Measurements from ENCODE around the gene ARSD.
"Not testable (repeated sequence)": the region's sequence is repeated elsewhere in the genome, so short reads cannot be mapped to it uniquely, and the experiment has no call there.

ARSD gene

DNA sequence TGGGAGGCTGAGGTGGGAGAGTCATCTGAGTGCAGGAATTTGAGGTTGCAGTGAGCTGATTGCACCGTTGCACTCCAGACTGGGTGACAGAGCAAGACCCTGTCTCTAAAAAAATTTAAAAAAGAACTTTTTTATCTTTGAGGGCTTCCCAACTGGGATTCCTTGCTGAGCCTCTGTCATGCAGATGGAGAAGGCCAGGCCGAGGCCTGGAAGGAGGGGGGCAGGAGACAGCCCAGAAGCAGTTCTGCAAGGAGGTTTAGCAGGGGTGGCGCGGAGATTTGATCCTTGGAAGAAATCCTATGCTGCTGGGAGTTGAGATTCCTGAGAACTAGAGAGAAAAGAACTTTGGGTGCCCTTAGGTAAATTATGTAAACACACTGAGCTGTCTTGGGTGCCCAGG lies 2.5 kb upstream of the ARSD start:
- H3K4me3 ChIP-seq (ENCODE audit: low read length in 2 of 2) = no peak overlapping the region
- H3K9me3 ChIP-seq (ENCODE audit: control insufficient read depth in 2 of 2, low read length in 2 of 2) = peaks cover 2 to 4% of the 10 kb centered on the region in 2 donors
- H3K4me1 ChIP-seq (ENCODE audit: control insufficient read depth, insufficient read depth, low read length) = no peaks in the 10 kb centered on the region
- H3K27me3 ChIP-seq (ENCODE audit: control insufficient read depth in 1 of 2, insufficient read depth in 2 of 2, low read length in 2 of 2) = peaks cover 0 to 2% of the 10 kb centered on the region in 2 donors
- H3K9ac ChIP-seq (ENCODE audit: low read length in 2 of 2) = no peak overlapping the region
- no peaks in the 10 kb centered on the region for H3K36me3 ChIP-seq (ENCODE audit: control insufficient read depth in 2 of 2, insufficient read depth in 2 of 2, low read length in 2 of 2)
- H3K27ac ChIP-seq (ENCODE audit: low read length) = no peak overlapping the region

DNA sequence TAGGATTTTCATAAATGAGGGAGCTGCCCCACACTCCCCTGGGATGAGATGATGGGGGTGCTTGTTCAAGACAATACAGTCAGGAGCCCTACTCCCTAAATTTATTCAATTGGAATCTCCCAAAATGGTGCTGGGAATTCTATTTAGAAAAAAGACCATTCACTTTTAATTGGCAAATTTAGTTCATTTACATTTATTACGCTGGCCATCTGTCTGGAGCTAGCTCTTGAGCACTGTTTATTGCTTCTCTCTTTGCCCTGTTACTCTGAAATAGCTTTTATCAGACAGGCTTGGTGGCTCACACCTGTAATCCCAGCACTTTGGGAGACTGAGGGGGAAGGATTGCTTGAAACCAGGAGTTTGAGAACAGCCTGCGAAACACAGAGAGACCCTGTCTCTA lies 2.0 kb upstream of the ARSD start:
- Histone ChIP-seq H3K27me3 (ENCODE audit: control insufficient read depth in 1 of 2, insufficient read depth in 2 of 2, low read length in 2 of 2) (peaks cover 0 to 2% of the 10 kb centered on the region in 2 donors), H3K9ac (ENCODE audit: low read length in 2 of 2) (no peak overlapping the region), H3K4me3 (ENCODE audit: low read length in 2 of 2) (no peak overlapping the region), H3K36me3 (ENCODE audit: control insufficient read depth in 2 of 2, insufficient read depth in 2 of 2, low read length in 2 of 2) (no peaks in the 10 kb centered on the region), H3K4me1 (ENCODE audit: control insufficient read depth, insufficient read depth, low read length) (no peaks in the 10 kb centered on the region), H3K27ac (ENCODE audit: low read length) (no peak overlapping the region), H3K9me3 (ENCODE audit: control insufficient read depth in 2 of 2, low read length in 2 of 2) (peaks cover 2 to 4% of the 10 kb centered on the region in 2 donors)

DNA sequence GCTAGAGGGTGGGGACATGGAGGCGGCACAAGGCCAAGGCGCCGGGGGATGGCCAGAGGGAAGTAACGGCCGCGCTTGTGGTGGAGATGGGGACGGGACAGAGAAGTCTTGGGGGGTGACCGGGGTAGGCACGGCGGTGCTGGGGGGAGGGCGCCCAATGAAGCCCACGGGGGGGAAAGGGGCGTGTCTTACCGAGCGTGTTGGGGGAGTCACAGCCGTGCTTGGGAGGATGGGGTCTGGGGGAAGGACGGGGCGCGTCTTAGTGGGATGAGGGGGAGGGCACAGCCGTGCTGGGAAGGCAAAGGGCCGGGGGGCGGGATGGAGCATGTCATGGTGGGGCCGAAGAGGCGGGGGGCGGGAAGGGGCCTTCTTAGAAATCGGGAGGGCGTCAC lies 952 bp downstream of the ARSD start:
- H3K9me3 ChIP-seq (ENCODE audit: control insufficient read depth in 2 of 2, low read length in 2 of 2) = peaks cover 2 to 4% of the 10 kb centered on the region in 2 donors
- H3K4me3 ChIP-seq (ENCODE audit: low read length in 2 of 2) = peak overlapping the region; percentile 46 to 57
- H3K4me1 ChIP-seq (ENCODE audit: control insufficient read depth, insufficient read depth, low read length) = no peaks in the 10 kb centered on the region
- no peak overlapping the region for H3K9ac ChIP-seq (ENCODE audit: low read length in 2 of 2)
- H3K27me3 ChIP-seq (ENCODE audit: control insufficient read depth in 1 of 2, insufficient read depth in 2 of 2, low read length in 2 of 2) = peaks cover 0 to 2% of the 10 kb centered on the region in 2 donors
- peak overlapping the region; percentile 62 for H3K27ac ChIP-seq (ENCODE audit: low read length)
- no peaks in the 10 kb centered on the region for H3K36me3 ChIP-seq (ENCODE audit: control insufficient read depth in 2 of 2, insufficient read depth in 2 of 2, low read length in 2 of 2)

DNA sequence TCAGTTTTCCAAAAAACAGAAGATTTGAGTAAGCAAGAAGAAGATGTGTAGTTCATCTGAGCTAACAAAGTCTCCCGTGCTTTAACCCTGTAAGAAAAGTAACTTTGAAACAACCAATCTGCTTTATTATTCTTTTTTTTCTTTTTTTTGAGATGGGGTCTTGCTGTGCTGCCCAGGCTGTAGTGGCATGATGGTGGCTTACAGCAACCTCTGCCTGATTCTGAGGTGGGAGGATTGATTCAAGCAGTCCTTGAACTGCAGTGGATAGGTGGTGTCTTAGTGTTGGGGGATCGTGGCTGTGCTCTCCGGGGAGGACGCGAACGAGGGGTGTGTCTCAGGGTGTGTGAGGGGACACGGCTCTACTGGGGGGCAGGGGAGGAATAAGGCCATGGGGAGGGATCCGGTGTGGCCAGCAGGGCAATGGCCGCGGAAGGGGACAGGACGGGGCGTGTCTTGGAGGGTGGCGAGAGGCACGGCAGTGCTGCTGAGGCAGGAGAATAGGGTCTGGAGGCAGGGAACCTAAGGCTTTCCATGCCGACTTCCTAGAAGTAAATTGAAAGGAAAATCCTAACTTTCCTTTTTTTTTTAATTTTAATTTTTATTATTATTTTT lies 2.4 kb downstream of the ARSD start:
- Histone ChIP-seq H3K27ac (ENCODE audit: low read length) (no peak overlapping the region), H3K9me3 (ENCODE audit: control insufficient read depth in 2 of 2, low read length in 2 of 2) (peaks cover 2 to 4% of the 10 kb centered on the region in 2 donors), H3K4me1 (ENCODE audit: control insufficient read depth, insufficient read depth, low read length) (no peaks in the 10 kb centered on the region), H3K36me3 (ENCODE audit: control insufficient read depth in 2 of 2, insufficient read depth in 2 of 2, low read length in 2 of 2) (peaks cover 0 to 4% of the 10 kb centered on the region in 2 donors), H3K9ac (ENCODE audit: low read length in 2 of 2) (no peak overlapping the region), H3K4me3 (ENCODE audit: low read length in 2 of 2) (no peak overlapping the region), H3K27me3 (ENCODE audit: control insufficient read depth in 1 of 2, insufficient read depth in 2 of 2, low read length in 2 of 2) (peaks cover 0 to 2% of the 10 kb centered on the region in 2 donors)

DNA sequence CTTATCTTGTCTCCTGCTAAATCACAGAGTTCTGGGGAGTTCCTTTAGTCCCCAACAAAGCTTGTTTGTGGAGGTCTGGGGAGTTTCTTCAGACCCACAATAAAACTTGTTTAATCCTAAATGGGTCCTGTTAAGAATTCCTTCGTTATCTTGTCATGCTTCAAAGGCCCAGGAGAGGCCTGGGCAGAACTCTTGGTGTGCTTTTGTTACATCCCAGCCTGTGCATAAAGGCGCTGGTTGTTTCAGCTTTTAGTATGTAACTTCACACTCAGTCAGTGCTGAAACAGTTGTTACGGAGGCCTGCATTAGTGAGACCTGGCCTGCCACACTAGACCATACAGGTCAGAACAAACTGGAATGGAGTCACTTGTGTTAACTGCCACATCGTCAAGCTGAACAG lies 2.9 kb downstream of the ARSD start:
- H3K27me3 ChIP-seq (ENCODE audit: control insufficient read depth in 1 of 2, insufficient read depth in 2 of 2, low read length in 2 of 2); H3K36me3 ChIP-seq (ENCODE audit: control insufficient read depth in 2 of 2, insufficient read depth in 2 of 2, low read length in 2 of 2); H3K9ac ChIP-seq (ENCODE audit: low read length in 2 of 2); H3K4me1 ChIP-seq (ENCODE audit: control insufficient read depth, insufficient read depth, low read length); H3K9me3 ChIP-seq (ENCODE audit: control insufficient read depth in 2 of 2, low read length in 2 of 2); H3K4me3 ChIP-seq (ENCODE audit: low read length in 2 of 2); H3K27ac ChIP-seq (ENCODE audit: low read length): not testable (repeated sequence)

DNA sequence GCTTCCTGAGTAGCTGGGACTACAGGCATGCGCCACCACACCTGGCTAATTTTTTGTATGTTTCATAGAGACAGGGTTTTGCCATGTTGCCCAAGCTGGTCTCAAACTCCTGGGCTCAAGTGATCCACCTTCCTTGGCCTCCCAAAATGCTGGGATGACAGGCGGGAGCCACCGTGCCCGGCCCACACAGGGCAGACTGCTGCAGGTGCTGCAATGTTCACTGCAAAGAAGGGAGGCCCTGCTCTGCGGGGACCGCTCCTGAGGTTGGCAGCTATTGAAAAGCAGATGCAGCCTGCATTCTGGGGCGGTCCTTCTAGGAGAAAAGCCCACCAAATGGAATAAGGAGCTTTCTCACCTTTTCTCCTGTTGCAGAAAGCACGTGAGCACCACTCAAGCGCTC lies 5.0 kb downstream of the ARSD start:
- H3K9ac ChIP-seq (ENCODE audit: low read length in 2 of 2) = no peak overlapping the region
- H3K4me1 ChIP-seq (ENCODE audit: control insufficient read depth, insufficient read depth, low read length) = no peaks in the 10 kb centered on the region
- no peaks in the 10 kb centered on the region for H3K27me3 ChIP-seq (ENCODE audit: control insufficient read depth in 1 of 2, insufficient read depth in 2 of 2, low read length in 2 of 2)
- H3K4me3 ChIP-seq (ENCODE audit: low read length in 2 of 2) = no peak overlapping the region
- H3K9me3 ChIP-seq (ENCODE audit: control insufficient read depth in 2 of 2, low read length in 2 of 2) = no peaks in the 10 kb centered on the region
- no peak overlapping the region for H3K27ac ChIP-seq (ENCODE audit: low read length)
- H3K36me3 ChIP-seq (ENCODE audit: control insufficient read depth in 2 of 2, insufficient read depth in 2 of 2, low read length in 2 of 2) = peaks cover 0 to 14% of the 10 kb centered on the region in 2 donors

DNA sequence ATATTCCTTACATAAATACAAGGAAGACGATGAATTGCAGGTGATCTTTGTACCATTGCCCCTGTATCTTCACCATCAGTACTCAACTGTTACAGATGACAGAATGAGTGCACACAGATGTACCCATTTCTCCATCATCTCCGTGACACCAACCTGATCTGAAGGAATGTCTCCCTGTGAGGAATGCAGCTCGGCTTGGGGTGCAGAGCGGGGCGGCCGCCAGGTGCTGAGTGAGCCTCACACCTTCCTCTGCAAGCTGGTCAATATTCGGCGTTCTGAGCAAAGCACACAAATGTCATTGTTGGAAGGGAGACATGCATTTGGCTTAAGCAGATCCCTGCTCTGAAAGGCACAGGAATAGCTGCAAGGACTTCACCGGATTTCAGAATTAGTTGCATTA lies 7.4 kb downstream of the ARSD start:
- no peaks in the 10 kb centered on the region for H3K4me1 ChIP-seq (ENCODE audit: control insufficient read depth, insufficient read depth, low read length)
- H3K27me3 ChIP-seq (ENCODE audit: control insufficient read depth in 1 of 2, insufficient read depth in 2 of 2, low read length in 2 of 2) = no peaks in the 10 kb centered on the region
- no peak overlapping the region for H3K9ac ChIP-seq (ENCODE audit: low read length in 2 of 2)
- H3K36me3 ChIP-seq (ENCODE audit: control insufficient read depth in 2 of 2, insufficient read depth in 2 of 2, low read length in 2 of 2) = peaks cover 0 to 14% of the 10 kb centered on the region in 2 donors
- H3K9me3 ChIP-seq (ENCODE audit: control insufficient read depth in 2 of 2, low read length in 2 of 2) = no peaks in the 10 kb centered on the region
- H3K4me3 ChIP-seq (ENCODE audit: low read length in 2 of 2) = no peak overlapping the region
- no peak overlapping the region for H3K27ac ChIP-seq (ENCODE audit: low read length)

DNA sequence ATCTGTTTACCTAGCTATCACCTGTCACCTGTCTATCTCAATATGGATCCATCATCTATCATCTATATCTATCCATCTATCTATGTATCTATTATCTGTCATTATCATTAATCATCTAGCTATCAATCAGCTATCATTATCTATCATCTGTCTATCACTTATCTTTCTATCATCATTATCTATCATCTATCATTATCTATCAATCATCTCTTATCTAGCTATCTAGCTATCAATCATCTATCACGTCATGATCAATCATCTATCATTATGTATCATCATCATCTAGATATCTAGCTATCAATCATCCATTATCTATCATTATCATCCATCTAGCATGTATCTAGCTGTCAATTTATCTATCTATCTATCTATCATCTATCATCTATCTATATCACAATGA lies 7.9 kb downstream of the ARSD start:
- no peaks in the 10 kb centered on the region for H3K4me1 ChIP-seq (ENCODE audit: control insufficient read depth, insufficient read depth, low read length)
- peaks cover 0 to 14% of the 10 kb centered on the region in 2 donors for H3K36me3 ChIP-seq (ENCODE audit: control insufficient read depth in 2 of 2, insufficient read depth in 2 of 2, low read length in 2 of 2)
- no peak overlapping the region for H3K9ac ChIP-seq (ENCODE audit: low read length in 2 of 2)

DNA sequence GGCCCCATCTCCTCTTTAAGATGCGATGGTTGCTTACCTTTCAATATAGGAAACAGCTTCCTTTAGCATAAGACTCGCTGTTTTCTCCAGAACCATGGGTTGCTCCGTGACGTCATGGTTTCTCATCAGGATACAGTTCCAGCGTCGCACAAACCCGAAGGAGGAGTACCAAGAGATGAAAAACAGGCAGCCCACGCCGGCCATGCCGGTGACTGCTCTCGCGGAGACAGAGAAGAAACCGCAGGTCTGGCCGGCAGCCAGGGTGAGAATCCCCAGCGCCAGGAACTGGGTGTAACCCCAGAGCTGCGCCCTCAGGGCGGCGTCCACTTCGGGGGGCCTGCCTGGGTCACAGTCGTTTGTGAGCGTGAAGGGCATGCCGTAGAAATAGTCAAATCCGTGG lies 11.4 kb downstream of the ARSD start:
- Histone ChIP-seq H3K4me1 (ENCODE audit: control insufficient read depth, insufficient read depth, low read length) (no peaks in the 10 kb centered on the region), H3K36me3 (ENCODE audit: control insufficient read depth in 2 of 2, insufficient read depth in 2 of 2, low read length in 2 of 2) (peaks cover 0 to 14% of the 10 kb centered on the region in 2 donors), H3K9me3 (ENCODE audit: control insufficient read depth in 2 of 2, low read length in 2 of 2) (no peaks in the 10 kb centered on the region), H3K27me3 (ENCODE audit: control insufficient read depth in 1 of 2, insufficient read depth in 2 of 2, low read length in 2 of 2) (no peaks in the 10 kb centered on the region), H3K9ac (ENCODE audit: low read length in 2 of 2) (no peak overlapping the region), H3K27ac (ENCODE audit: low read length) (no peak overlapping the region), H3K4me3 (ENCODE audit: low read length in 2 of 2) (no peak overlapping the region)

More for the DNA sequence above, 7.9 kb downstream of the ARSD start:
- Histone ChIP-seq H3K27ac (ENCODE audit: low read length) (no peak overlapping the region), H3K27me3 (ENCODE audit: control insufficient read depth in 1 of 2, insufficient read depth in 2 of 2, low read length in 2 of 2) (no peaks in the 10 kb centered on the region), H3K4me3 (ENCODE audit: low read length in 2 of 2) (no peak overlapping the region), H3K9me3 (ENCODE audit: control insufficient read depth in 2 of 2, low read length in 2 of 2) (no peaks in the 10 kb centered on the region)

DNA sequence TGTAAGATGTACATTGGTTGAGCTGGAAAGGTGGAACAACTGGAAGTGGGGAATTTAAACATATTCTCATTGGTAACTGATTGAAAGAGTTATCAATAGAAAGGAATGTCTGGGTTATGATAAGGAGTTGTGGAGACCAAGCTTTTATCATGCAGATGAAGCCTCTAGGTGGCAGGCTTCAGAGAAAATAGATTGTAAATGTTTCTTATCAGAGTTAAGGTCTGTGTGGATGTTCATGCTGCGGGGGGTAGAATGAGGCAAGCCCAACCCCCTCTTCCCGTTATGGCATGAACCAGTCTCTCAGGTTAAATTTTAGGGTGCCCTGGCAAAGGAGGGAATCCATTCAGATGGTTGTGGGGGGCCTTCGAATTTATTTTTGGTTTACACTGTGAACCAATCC lies 16.0 kb downstream of the ARSD start:
- Histone ChIP-seq H3K4me1 (ENCODE audit: control insufficient read depth, insufficient read depth, low read length) (no peaks in the 10 kb centered on the region), H3K9me3 (ENCODE audit: control insufficient read depth in 2 of 2, low read length in 2 of 2) (no peaks in the 10 kb centered on the region), H3K27me3 (ENCODE audit: control insufficient read depth in 1 of 2, insufficient read depth in 2 of 2, low read length in 2 of 2) (no peaks in the 10 kb centered on the region), H3K36me3 (ENCODE audit: control insufficient read depth in 2 of 2, insufficient read depth in 2 of 2, low read length in 2 of 2) (no peaks in the 10 kb centered on the region), H3K4me3 (ENCODE audit: low read length in 2 of 2) (no peak overlapping the region), H3K27ac (ENCODE audit: low read length) (no peak overlapping the region), H3K9ac (ENCODE audit: low read length in 2 of 2) (no peak overlapping the region)

DNA sequence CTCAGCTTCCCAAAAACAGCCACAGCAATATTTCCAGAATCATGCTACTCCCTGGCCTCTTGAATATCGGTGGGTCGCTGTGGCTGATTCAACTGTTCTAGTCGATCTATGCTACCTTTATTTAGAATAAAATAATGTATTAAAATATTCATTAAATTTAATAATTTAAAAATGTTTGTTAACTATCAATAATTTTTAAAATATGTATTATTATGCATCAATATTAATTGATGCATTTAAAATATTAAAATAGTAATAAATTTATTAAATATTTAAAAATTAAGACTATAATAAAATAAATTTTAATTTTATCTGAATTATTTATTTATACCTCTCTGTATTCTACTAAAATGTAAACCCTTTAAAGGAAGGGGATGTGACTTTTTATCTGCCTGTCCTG lies 19.0 kb downstream of the ARSD start:
- Histone ChIP-seq H3K4me3 (ENCODE audit: low read length in 2 of 2) (no peak overlapping the region), H3K36me3 (ENCODE audit: control insufficient read depth in 2 of 2, insufficient read depth in 2 of 2, low read length in 2 of 2) (peaks cover 0 to 2% of the 10 kb centered on the region in 2 donors), H3K9ac (ENCODE audit: low read length in 2 of 2) (no peak overlapping the region), H3K4me1 (ENCODE audit: control insufficient read depth, insufficient read depth, low read length) (no peaks in the 10 kb centered on the region), H3K9me3 (ENCODE audit: control insufficient read depth in 2 of 2, low read length in 2 of 2) (peaks cover 0 to 3% of the 10 kb centered on the region in 2 donors), H3K27ac (ENCODE audit: low read length) (no peak overlapping the region), H3K27me3 (ENCODE audit: control insufficient read depth in 1 of 2, insufficient read depth in 2 of 2, low read length in 2 of 2) (no peaks in the 10 kb centered on the region)
